KBM-7 (cell line): ENCODE results near the gene VNN1.
"Not testable (repeated sequence)": the region's sequence is repeated elsewhere in the genome, so short reads cannot be mapped to it uniquely, and the experiment has no call there.

ENCODE experiments used
- DNase-seq: peaks from one replicate; pipeline ENCODE4 v3.0.0-alpha.2; 2015
- in situ Hi-C: fragments of 300-500 bp; cut with MboI; formaldehyde crosslinking; loops from 2 replicates; pipeline ENCODE4 v1.14.3; 2020; ENCODE audit warnings: low sequenced_read_pairs, low pct_unique_long_range_greater_than_20kb, mixed read lengths

VNN1 gene

DNA sequence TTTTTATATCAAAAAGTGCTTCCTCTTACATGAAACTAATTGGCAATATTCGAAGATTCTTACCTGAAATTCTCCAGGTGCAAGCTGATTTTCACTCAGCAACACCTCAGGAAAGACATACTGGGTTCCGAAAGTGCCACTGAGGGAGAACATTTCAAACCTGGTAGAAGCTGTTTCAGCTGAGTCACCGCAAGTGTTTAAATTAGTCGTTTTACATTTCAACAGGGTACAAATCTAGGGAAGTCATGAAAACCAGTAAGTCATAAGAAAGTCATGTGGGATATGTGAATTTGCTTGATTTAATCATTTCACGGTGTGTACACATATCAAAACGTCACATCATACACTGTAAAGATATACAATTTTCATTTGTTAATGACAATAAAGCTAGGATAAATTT, 29.6 kb downstream of the VNN1 start:
- in situ Hi-C loops: no loop called here
- DNase-seq: no peak

DNA sequence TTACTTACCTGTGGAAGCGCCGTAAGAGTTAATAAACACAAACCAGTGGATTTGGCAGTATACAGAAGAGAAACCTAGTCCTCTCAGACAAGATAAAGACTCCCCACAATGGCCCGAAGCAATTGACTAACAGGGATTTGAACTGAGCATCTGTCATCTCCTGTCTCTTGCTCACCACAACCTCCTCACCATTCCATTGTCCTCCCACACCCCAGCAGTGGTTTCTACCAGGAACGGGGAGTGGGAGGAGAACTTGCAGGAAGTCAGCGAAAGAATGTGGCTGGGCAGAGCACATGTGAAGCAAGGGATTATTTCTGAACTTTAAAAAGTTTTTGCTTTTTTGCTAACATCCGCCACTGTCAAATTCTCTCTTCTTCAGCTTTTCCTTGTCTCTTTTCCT, 30.3 kb downstream of the VNN1 start:
- DNase-seq: peak; percentile 83
- in situ Hi-C loops: no loop called here

DNA sequence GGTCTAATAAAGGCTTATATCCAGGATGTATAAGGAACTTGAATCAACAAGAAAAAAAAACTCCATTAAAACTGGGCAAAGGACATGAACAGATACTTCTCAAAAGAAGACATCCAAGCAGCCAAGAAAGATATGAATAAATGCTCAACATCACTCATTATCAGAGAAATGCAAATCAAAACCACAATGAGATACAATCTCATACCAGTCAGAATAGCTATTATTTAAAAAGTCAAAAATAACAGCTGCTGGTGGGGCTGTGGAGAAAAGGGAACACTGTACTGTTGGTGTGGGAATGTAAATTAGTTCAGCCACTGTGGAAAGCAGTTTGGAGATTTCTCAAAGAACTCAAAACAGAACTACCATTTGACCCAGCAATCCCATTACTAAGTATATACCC, 34.8 kb downstream of the VNN1 start:
- in situ Hi-C loops: not testable (repeated sequence)
- peak; percentile 20 for DNase-seq

DNA sequence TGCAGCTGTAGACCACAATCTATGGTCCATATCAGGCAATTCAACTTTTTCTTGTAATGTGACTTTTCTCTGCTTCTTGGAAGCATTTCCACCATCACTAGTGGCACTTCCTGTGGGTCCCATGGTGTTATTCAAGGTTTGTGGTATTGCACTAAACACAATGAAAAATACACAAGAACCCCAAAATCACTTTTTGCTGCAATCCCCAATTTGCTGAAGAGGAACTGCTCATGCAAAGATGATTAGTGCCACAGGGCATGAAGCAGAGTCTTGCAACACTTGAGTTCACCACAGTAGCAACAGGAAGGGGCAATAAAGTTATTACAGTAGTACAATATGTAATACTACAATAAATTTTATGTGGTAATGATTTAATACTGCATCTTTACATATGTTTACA, 38.1 kb downstream of the VNN1 start:
- in situ Hi-C loops: no loop called here
- peak; percentile 32 for DNase-seq

DNA sequence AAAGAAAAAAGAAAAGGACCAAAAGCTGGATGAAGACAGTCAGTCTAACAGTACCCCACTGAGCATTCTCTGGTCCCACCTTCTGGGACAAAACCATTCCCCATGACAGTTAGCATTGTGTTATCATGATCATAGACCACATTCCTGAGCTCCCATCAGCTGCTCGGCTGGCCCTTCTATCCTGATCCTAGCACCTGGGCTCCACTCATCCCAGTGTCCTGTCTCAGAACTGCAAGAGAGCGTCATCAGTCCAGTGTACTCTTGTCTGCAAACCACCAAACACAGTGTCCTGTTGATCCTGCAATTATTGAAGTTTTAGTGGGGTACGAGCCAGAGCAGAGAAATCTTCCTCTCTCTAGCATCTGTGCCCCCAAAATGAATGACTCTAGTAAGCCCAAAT, 38.9 kb downstream of the VNN1 start:
- in situ Hi-C loops: no loop called here
- no peak for DNase-seq

DNA sequence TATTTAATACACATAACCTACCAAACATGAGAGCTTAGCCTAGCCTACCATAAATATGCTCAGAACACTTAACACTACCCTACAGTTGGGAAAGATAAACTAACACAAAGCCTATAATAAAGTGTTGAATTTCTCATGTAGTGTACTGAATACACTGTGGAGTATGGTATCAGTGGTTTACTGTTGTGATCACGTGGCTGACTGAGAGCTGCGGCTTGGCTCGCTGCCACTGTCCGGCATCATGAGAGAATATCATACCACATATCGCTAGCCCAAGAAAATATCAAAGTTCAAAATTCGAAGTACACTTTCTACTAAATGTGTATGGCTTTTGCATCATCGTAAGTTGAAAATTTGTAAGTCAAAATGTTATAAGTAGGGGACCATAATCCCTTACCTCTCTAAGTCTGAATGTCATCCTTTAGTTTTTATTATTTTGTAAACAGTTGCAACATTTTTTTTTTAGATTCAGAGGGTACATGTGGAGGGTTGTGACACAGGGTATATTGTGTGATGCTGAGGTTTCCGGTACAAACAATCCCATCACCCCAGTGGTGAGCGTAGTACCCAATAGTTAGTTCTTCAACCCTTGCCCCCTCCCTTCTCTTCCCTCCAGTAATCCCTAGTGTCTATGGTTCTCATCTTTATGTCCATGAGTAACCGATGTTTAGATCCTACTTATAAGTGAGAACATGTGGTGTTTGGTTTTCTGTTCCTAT, 40.3 kb downstream of the VNN1 start:
- DNase-seq: peak; percentile 34
- in situ Hi-C loops: loop anchor here (25.0 kb wide), 1 partner anchor 114 kb away; the partner anchor contains the start of gene SLC18B1

DNA sequence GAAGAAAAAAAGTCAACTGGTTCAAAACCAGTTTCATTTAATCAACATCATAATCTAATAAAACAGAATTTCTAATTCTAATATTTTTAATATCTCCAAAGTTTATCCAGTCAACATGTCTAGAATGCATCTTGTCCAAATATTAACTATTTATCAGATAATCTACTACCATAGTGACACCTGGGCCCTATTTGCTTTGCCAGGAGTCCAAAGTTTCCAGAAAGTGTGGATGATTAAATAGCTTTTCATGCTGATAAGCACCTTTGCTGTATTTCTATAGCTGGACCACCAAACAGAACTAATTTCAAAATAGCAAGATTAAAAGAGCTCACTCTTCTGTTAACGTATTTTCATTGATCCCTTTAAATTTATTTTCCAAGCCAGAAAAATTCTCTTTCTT, 42.6 kb downstream of the VNN1 start:
- DNase-seq: no peak
- in situ Hi-C loops: loop anchor here (25.0 kb wide), 1 partner anchor 116 kb away; the partner anchor contains the start of gene SLC18B1

DNA sequence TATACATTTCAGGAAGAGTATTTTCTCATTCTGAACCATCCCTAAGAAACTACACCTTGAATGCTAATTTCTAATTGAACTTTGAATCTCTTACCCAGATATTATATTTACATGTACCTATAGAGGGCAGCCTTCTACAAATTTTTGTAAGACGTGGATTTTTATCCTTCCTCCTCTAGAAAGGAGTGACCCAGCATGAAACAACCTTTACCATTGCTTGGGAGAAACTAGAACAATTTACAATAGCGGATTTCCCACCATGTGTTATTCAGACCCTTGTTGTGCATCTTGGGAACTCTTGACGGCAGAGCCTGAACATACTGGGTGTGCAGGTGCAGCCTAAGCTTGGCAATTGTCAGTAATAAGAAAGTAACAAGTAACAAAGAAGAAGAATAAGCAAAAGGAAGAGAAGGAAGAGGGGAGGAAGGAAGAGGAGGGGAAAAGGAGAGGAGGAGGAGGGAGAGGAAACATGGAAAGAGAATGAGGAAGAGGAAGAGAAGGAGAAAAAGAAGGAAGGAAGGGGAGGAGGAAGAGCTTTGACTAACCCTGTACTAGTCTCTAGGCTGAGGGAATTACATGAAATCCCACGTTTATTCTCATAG, 44.1 kb downstream of the VNN1 start:
- peak; percentile 76 for DNase-seq
- in situ Hi-C loops: loop anchor here (25.0 kb wide), 1 partner anchor 118 kb away; the partner anchor contains the start of gene SLC18B1

DNA sequence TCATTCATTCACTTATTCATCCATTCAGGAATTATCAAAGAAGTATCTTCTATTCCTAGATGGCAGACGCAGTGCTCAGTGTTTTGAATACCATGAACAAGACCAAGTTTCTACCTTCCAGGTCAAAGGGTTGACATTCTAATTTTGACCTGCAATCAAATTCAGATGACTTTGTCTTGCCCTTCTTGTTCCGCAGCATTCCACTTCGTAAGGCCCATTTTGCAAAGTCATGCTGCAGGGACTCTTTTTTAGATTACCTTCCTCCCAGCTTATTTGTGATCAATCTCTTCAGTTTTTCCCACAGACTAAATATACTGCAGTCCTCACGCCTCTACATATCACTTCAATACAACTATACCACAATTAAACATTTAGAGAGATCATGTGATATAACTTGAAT, 47.7 kb downstream of the VNN1 start:
- DNase-seq: no peak
- in situ Hi-C loops: loop anchor here (25.0 kb wide), 1 partner anchor 121 kb away; the partner anchor contains the start of gene SLC18B1

DNA sequence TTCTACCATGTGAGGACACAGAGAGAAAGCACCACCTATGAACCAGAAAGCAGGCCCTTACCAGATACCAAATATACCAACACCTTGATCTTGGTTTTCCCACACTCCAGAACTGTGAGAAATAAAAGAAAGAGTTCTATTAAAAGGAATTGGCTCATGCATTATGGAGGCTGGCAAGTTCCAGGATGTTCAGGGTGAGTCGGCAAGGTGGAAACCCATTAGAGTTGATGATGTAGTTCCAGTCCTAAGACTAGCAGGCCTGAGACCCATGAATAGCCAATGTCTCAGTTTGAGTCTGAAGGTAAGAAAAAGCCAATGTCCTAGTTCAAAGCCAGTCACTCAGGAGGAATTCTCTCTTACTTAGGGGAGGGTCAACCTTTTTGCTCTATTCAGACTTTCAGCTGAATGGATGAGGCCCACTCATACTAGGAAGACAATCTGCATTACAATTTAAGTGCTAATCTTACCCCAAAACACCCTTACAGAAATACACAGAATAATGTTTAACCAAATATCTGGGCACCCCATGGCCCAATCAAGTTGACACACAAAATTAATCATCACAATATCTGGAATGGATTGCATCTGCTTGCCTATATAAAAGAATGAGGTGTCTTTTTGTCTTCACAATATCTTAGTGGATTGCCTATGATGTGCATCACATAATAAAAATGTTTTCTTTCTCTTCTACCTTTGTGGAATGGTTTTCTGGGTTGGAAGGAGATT, 49.4 kb downstream of the VNN1 start:
- no peak for DNase-seq
- in situ Hi-C loops: loop anchor here (25.0 kb wide), 1 partner anchor 123 kb away; the partner anchor contains the start of gene SLC18B1

DNA sequence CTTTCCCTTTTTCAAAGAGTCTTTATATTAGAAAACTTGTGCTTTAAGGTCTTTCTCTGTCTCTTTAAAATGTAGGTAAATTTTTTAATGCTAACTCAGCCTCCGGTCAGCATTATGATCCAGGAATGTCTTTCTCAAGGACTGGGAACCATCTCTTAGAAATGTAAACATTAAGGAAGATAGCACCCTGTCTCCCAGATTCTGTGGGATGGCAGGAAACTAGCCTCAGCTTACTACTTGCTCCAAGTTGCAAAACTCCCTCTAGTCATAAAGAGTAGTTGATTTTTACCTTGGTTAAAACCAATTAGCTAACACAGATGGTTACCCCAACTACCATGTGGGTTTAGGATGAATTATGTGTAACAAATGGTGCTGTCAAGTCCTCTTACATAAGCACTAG, 50.2 kb downstream of the VNN1 start:
- in situ Hi-C loops: loop anchor here (25.0 kb wide), 1 partner anchor 124 kb away; the partner anchor contains the start of gene SLC18B1
- no peak for DNase-seq

DNA sequence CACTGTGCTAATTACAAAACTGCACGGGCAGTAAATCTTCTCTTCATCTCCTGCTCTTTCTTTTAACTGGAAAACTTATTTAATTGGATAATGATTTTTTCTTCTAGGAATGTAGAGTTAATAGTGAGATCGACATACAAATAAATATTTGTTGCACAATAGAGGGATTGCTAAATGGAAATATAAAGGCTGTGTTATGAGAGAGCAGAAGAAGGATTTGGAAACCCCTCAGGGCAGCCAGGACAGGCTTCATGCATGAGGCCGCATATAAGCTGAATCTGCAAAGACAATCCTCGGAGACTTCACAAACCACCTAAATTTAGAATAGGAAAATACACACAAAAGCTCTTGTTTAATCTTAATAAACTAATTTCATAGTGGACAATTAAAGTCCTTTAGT, 51.9 kb downstream of the VNN1 start:
- no peak for DNase-seq
- in situ Hi-C loops: loop anchor here (25.0 kb wide), 1 partner anchor 125 kb away; the partner anchor contains the start of gene SLC18B1

DNA sequence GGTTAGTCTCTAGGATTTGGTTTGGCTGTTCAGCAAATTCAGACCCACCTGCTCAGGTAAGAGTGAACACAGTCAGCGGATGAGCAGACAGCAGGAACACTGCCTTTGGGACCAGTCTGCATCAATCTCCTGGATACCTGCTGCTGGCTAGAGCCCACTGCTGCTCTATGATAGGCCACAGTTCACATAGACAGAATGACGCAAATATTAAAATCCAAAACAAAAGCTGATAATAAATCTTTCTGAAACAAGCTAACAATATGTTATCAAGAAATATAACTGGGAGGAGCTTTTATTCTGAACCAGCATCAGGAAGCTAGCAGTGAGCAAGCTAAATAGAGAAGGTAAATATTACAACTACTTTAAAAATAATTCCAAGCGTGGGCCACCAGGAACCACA, 54.8 kb downstream of the VNN1 start, which contains the start of gene TAAR1:
Gene TAAR1 (minus strand): TSS at position 101 of the 400 bp plus-strand sequence. CDS start 13,179 bp downstream, outside the sequence.
- no peak for DNase-seq
- in situ Hi-C loops: loop anchor here (25.0 kb wide), 1 partner anchor 128 kb away; the partner anchor contains the start of gene SLC18B1

DNA sequence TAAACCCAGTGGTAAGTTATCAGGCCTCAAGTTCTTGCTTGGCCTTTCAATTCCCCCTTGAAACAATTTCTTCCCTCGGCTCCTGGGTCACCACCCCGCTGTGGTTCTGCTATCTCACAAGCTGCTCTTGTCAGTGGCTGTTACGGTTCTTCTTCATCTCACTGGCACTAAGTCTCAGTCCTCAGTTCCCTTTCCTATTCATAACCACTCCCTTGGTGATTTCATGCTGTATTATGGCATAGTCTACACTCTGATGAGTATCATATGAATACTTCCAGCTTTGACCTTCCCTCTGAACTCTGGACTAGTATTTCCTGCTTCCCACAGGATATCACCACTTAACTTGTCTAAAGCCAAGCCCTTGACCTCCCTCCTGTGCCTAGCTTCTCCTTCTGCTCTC, 62.8 kb downstream of the VNN1 start:
- in situ Hi-C loops: loop anchor here (25.0 kb wide), 1 partner anchor 136 kb away; the partner anchor contains the start of gene SLC18B1
- no peak for DNase-seq

DNA sequence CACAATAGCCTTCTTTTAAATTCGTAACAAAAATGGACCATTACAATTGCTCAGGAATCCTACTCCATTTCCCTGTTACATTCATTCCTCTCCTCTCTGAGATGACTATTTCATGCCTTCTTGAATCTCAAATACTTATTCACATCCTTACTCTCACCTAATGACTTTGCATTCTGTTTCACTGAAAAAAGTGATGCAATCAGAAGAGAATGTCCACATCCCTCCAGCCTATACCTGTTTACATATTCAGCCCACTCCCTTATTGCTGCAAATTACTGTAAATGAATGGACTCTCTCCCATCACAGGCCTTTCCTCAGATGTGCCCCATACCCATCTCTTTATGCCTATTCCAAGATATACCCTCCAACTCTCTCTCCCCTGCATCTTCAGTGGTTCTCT, 63.4 kb downstream of the VNN1 start:
- no peak for DNase-seq
- in situ Hi-C loops: loop anchor here (25.0 kb wide), 1 partner anchor 137 kb away; the partner anchor contains the start of gene SLC18B1

DNA sequence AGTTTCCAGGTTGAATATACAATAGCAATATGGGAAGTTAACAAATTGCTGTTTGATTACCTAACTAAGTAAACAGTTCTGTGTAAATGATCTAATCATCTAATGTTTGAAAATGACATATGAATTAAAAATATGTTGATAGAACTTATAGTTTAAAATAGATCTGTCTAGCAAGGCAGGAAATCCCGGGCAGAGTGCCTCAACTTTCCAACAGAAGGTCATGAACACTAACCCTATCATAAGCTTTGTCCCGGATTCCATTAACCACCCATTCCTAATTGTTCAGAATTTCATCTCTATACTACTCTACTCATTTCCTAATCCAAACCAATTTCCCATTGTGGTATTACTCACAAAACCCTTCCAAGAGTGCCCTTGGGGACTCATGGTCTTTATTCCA, 65.0 kb downstream of the VNN1 start:
- in situ Hi-C loops: no loop called here
- DNase-seq: no peak

DNA sequence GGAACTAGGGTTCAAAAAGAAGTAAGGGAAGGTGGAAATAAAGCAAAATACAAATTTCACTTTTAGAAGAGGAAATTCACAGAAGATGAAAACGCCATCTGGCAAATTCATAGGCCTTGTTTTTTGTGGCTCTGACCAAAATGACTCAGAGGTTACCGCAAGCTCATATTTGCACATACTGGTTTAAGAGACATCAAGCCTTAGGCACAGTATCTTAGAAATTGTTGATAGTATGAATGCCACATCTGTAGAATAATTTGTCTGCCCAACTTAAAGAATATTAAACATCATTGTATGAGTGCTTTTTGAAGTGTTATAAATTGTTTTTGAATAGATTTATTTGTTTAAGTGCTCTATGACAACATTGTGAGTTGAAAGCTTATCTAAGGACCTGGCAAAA, 65.5 kb downstream of the VNN1 start:
- in situ Hi-C loops: no loop called here
- no peak for DNase-seq

DNA sequence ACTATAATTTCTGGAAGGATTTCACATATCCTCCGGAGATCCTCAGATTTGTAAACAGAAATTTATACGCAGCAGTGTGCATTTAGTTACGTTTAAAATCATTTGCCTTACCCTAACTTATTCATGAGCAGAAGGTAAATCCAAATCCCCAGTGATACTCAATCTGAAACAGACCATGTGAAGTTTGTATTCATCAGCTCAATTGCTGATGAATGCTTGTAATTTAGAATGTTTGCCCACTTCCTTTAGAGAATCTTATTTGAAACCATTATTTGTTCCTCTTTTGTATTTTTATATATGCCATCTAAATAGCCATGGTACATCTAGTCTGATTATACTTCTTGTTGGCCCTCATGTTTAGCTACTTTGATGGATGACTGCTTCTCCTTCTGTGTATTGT, 70.3 kb downstream of the VNN1 start:
- no peak for DNase-seq
- in situ Hi-C loops: no loop called here

DNA sequence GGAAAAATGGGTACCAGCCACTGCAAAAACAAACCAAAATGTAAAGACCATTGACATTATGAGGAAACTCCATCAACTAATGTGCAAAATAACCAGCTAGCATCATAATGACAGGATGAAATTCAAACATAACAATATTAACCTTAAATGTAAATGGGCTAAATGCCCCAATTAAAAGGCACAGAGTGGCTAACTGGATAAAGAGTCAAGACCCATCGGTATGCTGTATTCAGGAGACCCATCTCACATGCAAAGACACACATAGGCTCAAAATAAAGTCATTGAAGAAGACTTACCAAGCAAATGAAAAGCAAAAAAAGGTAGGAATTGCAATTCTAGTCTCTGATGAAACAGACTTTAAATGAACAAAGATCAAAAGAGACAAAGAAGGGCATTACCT, 76.7 kb downstream of the VNN1 start:
- DNase-seq, in situ Hi-C loops: not testable (repeated sequence)
